A549 (cell line): ENCODE data around the gene SMG6. TPM values are rescaled to one million over a fixed set of nuclear protein-coding genes. Genes with fewer than 3 reads are reported as not detected.
A peak's percentile ranks its signal among the peaks of the same experiment; 100 is the strongest.

Source experiments
- ATAC-seq, 2 experiments: fragments of 200-7000 bp in 1 of 2; fragments of >200 bp in 1 of 2; cut with Nextera tagmentation in 1 of 2; cut with Tn5 transposase in 1 of 2; 3 replicates each; pipeline versions ENCODE4 v1.8.0 to v1.9.1; 2018 to 2020; ENCODE audit warnings: mild to moderate bottlenecking in 1 of 2, moderate library complexity in 1 of 2
- CTCF ChIA-PET: fragments of 300-600 bp; sonication (Branson Sonifier 250); formaldehyde crosslinking; extraction: SDS; loops from one replicate; lab custom pipeline; 2021; ENCODE audit warnings: antibody characterized with exemption, inconsistent platforms; lab: Yijun Ruan, JAX
- POLR2A ChIA-PET: fragments of 350-600 bp; formaldehyde crosslinking; extraction: SDS; loops from one replicate; lab custom pipeline; 2021; ENCODE audit warnings: antibody characterized with exemption, inconsistent platforms; lab: Yijun Ruan, JAX
- DNase-seq, 2 experiments: peaks; one replicate each; pipeline versions ENCODE4 v3.0.0 to v3.0.0-alpha.2; 2011 to 2016; ENCODE audit warnings: low read depth in 1 of 2, low spot score in 1 of 2
- FAIRE-seq: peaks from 2 replicates; lab custom pipeline; 2011; peaks lifted over from hg19 to GRCh38; lab: Jason Lieb, UNC
- H3K27ac ChIP-seq, 2 experiments: fragments of >200 bp; sonication (Bioruptor Twin); formaldehyde crosslinking; 3 replicates each; pipeline ENCODE4 v1.5.1; 2016 to 2017
- H3K4me1 ChIP-seq: fragments of >200 bp; sonication (Bioruptor Twin); formaldehyde crosslinking; 3 replicates; pipeline ENCODE4 v1.6.1; 2016
- H3K4me2 ChIP-seq: fragments of >200 bp; sonication (Bioruptor Twin); formaldehyde crosslinking; 3 replicates; pipeline ENCODE4 v1.6.1; 2016
- H3K4me3 ChIP-seq: fragments of >200 bp; sonication (Bioruptor Twin); formaldehyde crosslinking; 3 replicates; pipeline ENCODE4 v1.5.1; 2016
- H3K9me3 ChIP-seq: fragments of >200 bp; sonication (Bioruptor Twin); formaldehyde crosslinking; 3 replicates; pipeline ENCODE4 v1.6.1; 2016
- E2F6 ChIP-seq: IDR thresholded peaks from 2 replicates; pipeline ENCODE4 v1.6.1; 2012; ENCODE audit warnings: low read depth, borderline replicate concordance
- ESRRA ChIP-seq: fragments of 150-350 bp; IDR thresholded peaks from 2 replicates; pipeline ENCODE4 v1.6.1; 2014; ENCODE audit warnings: mild to moderate bottlenecking, low read length, borderline replicate concordance
- HOXB5 ChIP-seq: fragments of 250-450 bp; sonication (Bioruptor Pico); IDR thresholded peaks from 2 replicates; pipeline ENCODE4 v1.5.0; 2020; ENCODE audit warnings: mild to moderate bottlenecking, moderate library complexity
- MAFK ChIP-seq: fragments of 450-650 bp; IDR thresholded peaks from 2 replicates; pipeline ENCODE4 v1.6.1; 2014; ENCODE audit not compliant: partially characterized antibody
- NPAS2 ChIP-seq: fragments of 250-450 bp; sonication (Bioruptor Pico); IDR thresholded peaks from 2 replicates; pipeline ENCODE4 v1.8.0; 2022; ENCODE audit warnings: mild to moderate bottlenecking, moderate library complexity, borderline replicate concordance
- NR3C1 ChIP-seq: fragments of >200 bp; sonication (Bioruptor Twin); formaldehyde crosslinking; IDR thresholded peaks from 3 replicates; pipeline ENCODE4 v1.6.1; 2017
- PBX3 ChIP-seq: IDR thresholded peaks from 2 replicates; pipeline ENCODE4 v1.6.1; 2012
- POLR2A ChIP-seq: IDR thresholded peaks from 2 replicates; pipeline ENCODE4 v1.6.1; 2012; ENCODE audit warnings: mild to moderate bottlenecking, low read length
- POLR2AphosphoS2 ChIP-seq: conservative IDR thresholded peaks from 2 replicates; pipeline ENCODE4 v1.6.1; 2012; ENCODE audit warnings: low read length, improper control_type of control experiment, inconsistent platforms
- RARB ChIP-seq: fragments of 250-450 bp; sonication (Bioruptor Pico); IDR thresholded peaks from 2 replicates; pipeline ENCODE4 v1.8.0; 2021; ENCODE audit warnings: mild to moderate bottlenecking, moderate library complexity
- REST ChIP-seq: fragments of 200-600 bp; sonication (generic); IDR thresholded peaks from 2 replicates; pipeline ENCODE4 v1.6.1; 2016; ENCODE audit warnings: antibody characterized with exemption, mild to moderate bottlenecking, moderate library complexity
- RFX5 ChIP-seq: fragments of 450-650 bp; IDR thresholded peaks from 2 replicates; pipeline ENCODE4 v1.7.1; 2014; ENCODE audit warnings: antibody characterized with exemption, mild to moderate bottlenecking, moderate library complexity
- RNF2 ChIP-seq: fragments of 200-600 bp; sonication (generic); IDR thresholded peaks from 2 replicates; pipeline ENCODE4 v1.6.1; 2016; ENCODE audit warnings: low read depth, mild to moderate bottlenecking, antibody characterized with exemption, moderate library complexity, borderline replicate concordance
- SMC3 ChIP-seq: fragments of >200 bp; sonication (Bioruptor Twin); formaldehyde crosslinking; IDR thresholded peaks from 3 replicates; pipeline ENCODE4 v1.6.1; 2018; ENCODE audit warnings: inconsistent platforms
- TP53 ChIP-seq: fragments of 250-450 bp; sonication (Bioruptor Pico); IDR thresholded peaks from 2 replicates; pipeline ENCODE4 v1.5.0; 2021; ENCODE audit warnings: mild to moderate bottlenecking, moderate library complexity
- USF2 ChIP-seq: fragments of 450-650 bp; IDR thresholded peaks from 2 replicates; pipeline ENCODE4 v1.6.1; 2014; ENCODE audit warnings: antibody characterized with exemption
- ZFP36 ChIP-seq: fragments of 450-650 bp; IDR thresholded peaks from 2 replicates; pipeline ENCODE4 v1.6.1; 2014; ENCODE audit warnings: borderline replicate concordance; ENCODE audit not compliant: partially characterized antibody
- ZNF302 ChIP-seq: fragments of 250-450 bp; sonication (Bioruptor Pico); IDR thresholded peaks from 2 replicates; pipeline ENCODE4 v1.9.0; 2021; ENCODE audit warnings: inconsistent platforms, mild to moderate bottlenecking, moderate library complexity
- ZSCAN20 ChIP-seq: fragments of 250-450 bp; sonication (Bioruptor Pico); IDR thresholded peaks from 2 replicates; pipeline ENCODE4 v1.8.0; 2022; ENCODE audit warnings: mild to moderate bottlenecking, moderate library complexity
- WGBS: methylation state at CpG from one replicate; pipeline ENCODE4 v1.1.6; 2017; ENCODE audit errors: missing lambda C conversion rate; 5-methylcytosine and 5-hydroxymethylcytosine counted together
- polyA plus RNA-seq, 4 experiments: library from polyadenylated mRNA; depleted of rRNA in 3 of 4; stranded (reverse); fragments of >200 nt; fragmentation: RNase III in 1 of 4; extraction: RNeasy Plus Mini Kit Qiagen cat#74134 plus additional on column Dnase treatment in 1 of 4; gene quantifications; 2 replicates in 3 of 4; 3 replicates in 1 of 4; pipeline ENCODE4 v1.2.3, GENCODE V29; 2011 to 2017

SMG6 gene
- polyA plus RNA-seq, 2 of the 4 experiments (the other 2 are of a cell fraction), result 4.7 to 17.0 TPM

GRCh38 chr17:2064980-2065785 lies 238.4 kb downstream of the SMG6 start (continued):
- no peak for TF ChIP-seq REST
- TF ChIP-seq, all 56 proteins: peak for 2

GRCh38 chr17:2064520-2064971 lies 239.0 kb downstream of the SMG6 start:
- WGBS, result 90% methylated on average over 6 of the region's 6 CpGs
- ChIA-PET CTCF (interaction anchor here (0.9 to 16.6 kb wide), 17 partner anchors 8 to 217 kb away, joined by 3 to 217 read pairs (median 5); partner anchors contain the start of gene HIC1), POLR2A (no interaction called here)
- Histone ChIP-seq H3K4me3 (no peak overlapping the region), H3K4me1 (no peaks in the 10 kb centered on the region), H3K9me3 (no peaks in the 10 kb centered on the region), H3K4me2 (no peak overlapping the region), H3K27ac (no peak overlapping the region)
- no peak for DNase-seq
- ATAC-seq, result peak; percentile 17 to 23; a peak in 3 of 6 replicates
- FAIRE-seq, result no peak
- TF ChIP-seq RFX5, result no peak
- TF ChIP-seq NPAS2 (CRISPR knock-in tag), result no peak
- no peak for TF ChIP-seq RNF2
- TF ChIP-seq TP53, result no peak
- TF ChIP-seq MAFK, result no peak
- TF ChIP-seq ZFP36, result no peak
- no peak for TF ChIP-seq PBX3
- TF ChIP-seq HOXB5 (CRISPR knock-in tag), result no peak
- TF ChIP-seq USF2, result no peak
- no peak for TF ChIP-seq POLR2AphosphoS2
- no peak for TF ChIP-seq ZSCAN20 (CRISPR knock-in tag)
- no peak for TF ChIP-seq SMC3
- TF ChIP-seq RARB (CRISPR knock-in tag), result no peak
- TF ChIP-seq ZNF302 (CRISPR knock-in tag), result no peak
- no peak for TF ChIP-seq POLR2A
- no peak for TF ChIP-seq ESRRA
- no peak for TF ChIP-seq REST
- no peak for TF ChIP-seq NR3C1
- TF ChIP-seq E2F6, result no peak
